Activated CD4-positive, alpha-beta T cell treated with anti-CD3 and anti-CD28 coated beads for 36 hours (primary cell): Measurements from ENCODE around the gene VWC2. TPM values are rescaled to one million over a fixed set of nuclear protein-coding genes. Genes with fewer than 3 reads are reported as not detected.

Source experiments
- ATAC-seq: fragments of 200-7000 bp; cut with Tn5 transposase; one replicate; pipeline ENCODE4 v1.10.0; 2021; ENCODE audit warnings: mild to moderate bottlenecking, moderate library complexity
- CTCF ChIA-PET: fragments of 350-600 bp; sonication (Branson Sonifier 250); formaldehyde crosslinking; loops from one replicate; lab custom pipeline; 2021; ENCODE audit warnings: antibody characterized with exemption; lab: Charles Lee
- POLR2A ChIA-PET: fragments of 350-600 bp; sonication (Branson Sonifier 250); formaldehyde crosslinking; loops from one replicate; lab custom pipeline; 2021; ENCODE audit warnings: antibody characterized with exemption, inconsistent platforms; lab: Charles Lee
- DNase-seq: peaks from one replicate; pipeline ENCODE4 v3.0.0-alpha.2; 2020
- H3K27ac Mint-ChIP-seq: one replicate; pipeline ENCODE4 v1.8.0; 2021; ENCODE audit warnings: mixed read lengths
- H3K27me3 Mint-ChIP-seq: one replicate; pipeline ENCODE4 v1.8.0; 2021; ENCODE audit warnings: mixed read lengths
- H3K36me3 Mint-ChIP-seq: one replicate; pipeline ENCODE4 v1.8.0; 2021; ENCODE audit warnings: low read depth, mixed read lengths
- H3K4me1 Mint-ChIP-seq: one replicate; pipeline ENCODE4 v1.8.0; 2021; ENCODE audit warnings: mixed read lengths
- H3K4me3 Mint-ChIP-seq: one replicate; pipeline ENCODE4 v1.8.0; 2021; ENCODE audit warnings: mild to moderate bottlenecking, moderate library complexity, mixed read lengths
- H3K9me3 Mint-ChIP-seq: one replicate; pipeline ENCODE4 v1.8.0; 2021; ENCODE audit warnings: low read depth, mixed read lengths
- intact Hi-C, 2 experiments: fragments of 100-400 bp; cut with DNase I in 1 of 2; cut with micrococcal nuclease in 1 of 2; formaldehyde crosslinking; loops; one replicate each; pipeline versions ENCODE4 v1.14.2 to v1.15.1; 2022 to 2024; cut with DNase I, micrococcal nuclease
- total RNA-seq, 2 experiments: library from RNA; stranded (reverse); gene quantifications; one replicate each; pipeline ENCODE4 v1.2.3, GENCODE V29; 2021

VWC2 gene
- not detected for total RNA-seq

DNA sequence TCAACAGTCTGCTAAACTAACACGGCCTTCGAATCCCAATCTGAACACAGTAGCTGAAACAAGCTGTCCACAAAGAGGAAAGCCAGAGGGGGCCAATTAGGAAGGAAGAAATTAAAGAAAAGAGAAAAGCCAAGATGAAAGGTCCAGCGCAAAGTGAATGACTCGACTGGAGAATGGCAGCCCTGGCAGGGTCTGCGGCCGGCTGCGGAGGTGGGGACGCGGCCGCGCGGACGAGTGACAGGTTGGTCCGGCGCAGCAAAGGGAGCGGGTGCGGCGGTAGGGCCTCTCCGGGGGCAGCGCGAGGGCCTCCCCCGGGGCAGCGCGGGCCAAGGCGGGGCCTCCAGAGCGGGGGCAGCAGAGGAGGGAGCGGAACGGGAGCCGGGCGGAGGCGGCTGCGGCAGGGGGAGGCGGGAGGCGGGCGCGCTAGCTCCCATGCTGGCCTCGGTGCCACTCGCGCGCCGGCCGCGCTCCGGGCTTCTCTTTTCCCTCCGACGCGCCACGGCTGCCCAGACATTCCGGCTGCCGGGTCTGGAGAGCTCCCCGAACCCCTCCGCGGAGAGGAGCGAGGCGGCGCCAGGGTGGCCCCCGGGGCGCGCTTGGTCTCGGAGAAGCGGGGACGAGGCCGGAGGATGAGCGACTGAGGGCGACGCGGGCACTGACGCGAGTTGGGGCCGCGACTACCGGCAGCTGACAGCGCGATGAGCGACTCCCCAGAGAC lies at the start of gene VWC2:
TSS of gene VWC2 (plus strand) at position 421 of the 718 bp plus-strand sequence. CDS start 1,798 bp downstream, outside the sequence.
- intact Hi-C loops: no loop called here
- no peaks in the 10 kb centered on the region for H3K9me3 Mint-ChIP-seq
- H3K4me3 Mint-ChIP-seq: no peak within 1 kb of the TSS

DNA sequence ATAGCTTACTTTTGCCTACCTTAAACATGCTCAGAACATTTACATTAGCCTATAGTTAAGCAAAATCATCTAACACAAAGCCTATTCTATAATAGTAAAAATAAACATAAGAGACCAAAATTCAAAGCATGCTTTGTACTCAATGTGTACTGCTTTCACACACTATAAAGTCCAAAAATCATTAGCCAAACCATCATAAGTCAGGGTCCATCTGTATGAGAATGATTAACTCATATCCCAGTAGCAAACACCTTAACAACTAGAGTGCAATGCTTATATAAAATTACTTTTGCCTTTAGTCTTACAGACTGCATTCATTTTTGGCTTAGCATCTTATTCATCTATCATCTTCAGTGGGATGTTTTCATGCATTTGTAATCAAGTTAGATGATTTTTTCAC lies 49.4 kb upstream of the VWC2 start:
- Mint-ChIP-seq H3K27me3 (peaks cover 2% of the 10 kb centered on the region), H3K9me3 (no peaks in the 10 kb centered on the region), H3K27ac (no peak overlapping the region), H3K36me3 (no peaks in the 10 kb centered on the region), H3K4me1 (no peaks in the 10 kb centered on the region), H3K4me3 (no peak overlapping the region)
- intact Hi-C loops: no loop called here
- POLR2A ChIA-PET: no interaction called here
- CTCF ChIA-PET: no interaction called here
- DNase-seq (no peak), ATAC-seq (no peak)

More for the DNA sequence above, at the start of gene VWC2:
- DNase-seq (no peak), ATAC-seq (no peak)
- ChIA-PET CTCF (no interaction called here), POLR2A (no interaction called here)
- Mint-ChIP-seq H3K36me3 (no peaks in the 10 kb centered on the region), H3K27me3 (peaks cover 54% of the 10 kb centered on the region), H3K27ac (no peak within 1 kb of the TSS), H3K4me1 (peaks cover 6% of the 10 kb centered on the region)

- Mint-ChIP-seq H3K36me3 (no peaks in the 10 kb centered on the region), H3K4me3 (no peak overlapping the region), H3K9me3 (no peaks in the 10 kb centered on the region), H3K27ac (no peak overlapping the region), H3K27me3 (peaks cover 7% of the 10 kb centered on the region), H3K4me1 (no peaks in the 10 kb centered on the region)
- ATAC-seq (no peak), DNase-seq (no peak)
- ChIA-PET CTCF (no interaction called here), POLR2A (no interaction called here)
- intact Hi-C loops: no loop called here
Measured at GRCh38 chr7:49731836-49732235, 41.6 kb upstream of the VWC2 start.

GRCh38 chr7:49762666-49763065 lies 10.8 kb upstream of the VWC2 start:
- no peak for ATAC-seq
- H3K9me3 Mint-ChIP-seq: no peaks in the 10 kb centered on the region
- no peaks in the 10 kb centered on the region for H3K4me1 Mint-ChIP-seq

GRCh38 chr7:49763791-49764190 lies 9.6 kb upstream of the VWC2 start:
- ChIA-PET CTCF (no interaction called here), POLR2A (no interaction called here)
- ATAC-seq (no peak), DNase-seq (no peak)
- peaks cover 2% of the 10 kb centered on the region for H3K27me3 Mint-ChIP-seq
- H3K4me3 Mint-ChIP-seq: no peak overlapping the region
- no peak overlapping the region for H3K27ac Mint-ChIP-seq
- no peaks in the 10 kb centered on the region for H3K4me1 Mint-ChIP-seq
- H3K9me3 Mint-ChIP-seq: no peaks in the 10 kb centered on the region
- no peaks in the 10 kb centered on the region for H3K36me3 Mint-ChIP-seq
- intact Hi-C loops: no loop called here

More at GRCh38 chr7:49762666-49763065, 10.8 kb upstream of the VWC2 start:
- H3K27me3 Mint-ChIP-seq: peaks cover 4% of the 10 kb centered on the region
- no peak for DNase-seq
- intact Hi-C loops: no loop called here
- CTCF ChIA-PET: no interaction called here
- POLR2A ChIA-PET: no interaction called here
- H3K27ac Mint-ChIP-seq: no peak overlapping the region
- H3K36me3 Mint-ChIP-seq: no peaks in the 10 kb centered on the region
- no peak overlapping the region for H3K4me3 Mint-ChIP-seq

- CTCF ChIA-PET: no interaction called here
- DNase-seq (no peak), ATAC-seq (no peak)
- intact Hi-C loops: no loop called here
- POLR2A ChIA-PET: no interaction called here
- H3K27ac Mint-ChIP-seq: no peak overlapping the region
- no peaks in the 10 kb centered on the region for H3K4me1 Mint-ChIP-seq
- H3K4me3 Mint-ChIP-seq: no peak overlapping the region
- no peaks in the 10 kb centered on the region for H3K36me3 Mint-ChIP-seq
- H3K9me3 Mint-ChIP-seq: no peaks in the 10 kb centered on the region
- H3K27me3 Mint-ChIP-seq: peaks cover 19% of the 10 kb centered on the region
Measured at GRCh38 chr7:49766966-49767365, 6.5 kb upstream of the VWC2 start.

DNA sequence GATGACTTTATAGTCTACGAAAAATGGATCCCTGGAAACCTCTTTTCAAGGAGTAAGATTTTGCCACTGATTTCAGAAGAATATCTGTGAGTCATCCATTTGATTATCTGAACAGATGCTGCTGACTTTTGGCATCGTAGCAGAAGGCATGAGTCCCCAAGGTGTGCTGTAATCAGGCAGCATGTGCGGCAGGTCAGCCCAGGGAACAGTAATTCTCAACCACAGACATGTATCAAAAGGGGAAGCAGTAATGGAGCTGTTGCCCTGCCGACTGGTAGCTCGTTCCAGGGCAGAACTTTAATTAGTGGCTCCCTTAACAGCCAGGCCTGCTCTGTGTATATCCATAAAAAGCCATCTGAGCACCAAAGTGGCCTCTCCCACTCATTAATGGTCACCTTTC lies 5.7 kb upstream of the VWC2 start:
- intact Hi-C loops: no loop called here
- ChIA-PET CTCF (no interaction called here), POLR2A (no interaction called here)
- peaks cover under 1% of the 10 kb centered on the region for H3K4me1 Mint-ChIP-seq
- DNase-seq (no peak), ATAC-seq (no peak)
- H3K4me3 Mint-ChIP-seq: no peak overlapping the region
- no peak overlapping the region for H3K27ac Mint-ChIP-seq
- H3K27me3 Mint-ChIP-seq: peaks cover 26% of the 10 kb centered on the region
- no peaks in the 10 kb centered on the region for H3K9me3 Mint-ChIP-seq
- no peaks in the 10 kb centered on the region for H3K36me3 Mint-ChIP-seq

DNA sequence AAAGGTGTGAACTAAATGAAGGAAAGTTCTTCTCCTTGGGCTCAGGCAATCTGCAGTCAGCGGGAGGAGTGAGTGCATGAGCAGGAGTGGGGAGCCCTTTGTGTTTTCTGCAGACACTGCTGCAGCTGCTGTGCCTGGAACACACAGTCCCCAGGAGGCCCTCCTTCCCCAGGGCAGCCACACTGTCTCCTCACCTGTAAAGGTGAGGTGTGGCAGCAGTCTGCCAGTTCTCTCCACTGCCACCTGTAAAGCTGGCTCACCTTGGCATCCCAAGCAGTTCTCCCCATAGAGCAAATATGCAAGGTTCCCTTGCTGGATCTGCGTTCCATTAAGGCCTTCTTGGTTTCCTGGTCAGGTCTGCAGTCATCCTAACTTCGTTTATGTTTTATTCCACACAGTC lies 5.2 kb upstream of the VWC2 start:
- no peak for DNase-seq

DNA sequence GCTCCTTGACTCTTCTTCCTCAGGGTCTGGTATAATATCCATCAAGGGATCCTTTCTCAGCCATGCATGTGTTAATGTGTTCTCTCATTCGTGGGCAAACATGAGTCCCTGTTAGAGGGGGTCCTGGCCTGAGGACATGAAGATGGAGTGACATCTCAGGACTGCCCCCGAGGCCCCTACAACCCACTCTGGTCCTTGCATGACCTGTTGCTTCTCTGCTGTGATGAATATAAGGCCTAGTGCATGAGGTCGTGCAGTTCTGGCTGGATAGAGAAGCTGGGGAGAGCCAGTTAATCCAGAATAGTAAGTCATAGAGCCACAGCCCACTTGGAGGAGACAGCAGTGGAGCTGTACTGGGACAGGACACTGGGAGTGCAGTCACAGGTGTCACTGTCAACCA lies 4.6 kb upstream of the VWC2 start:
- Mint-ChIP-seq H3K36me3 (no peaks in the 10 kb centered on the region), H3K27ac (no peak overlapping the region), H3K4me3 (no peak overlapping the region), H3K9me3 (no peaks in the 10 kb centered on the region), H3K27me3 (peaks cover 31% of the 10 kb centered on the region), H3K4me1 (peaks cover 6% of the 10 kb centered on the region)
- intact Hi-C loops: no loop called here
- ATAC-seq: no peak
- ChIA-PET POLR2A (no interaction called here), CTCF (interaction anchor here (0.6 kb wide), 1 partner anchor 107 kb away, joined by 3 read pairs; no protein-coding TSS in a partner anchor)
- no peak for DNase-seq

More for the DNA sequence above, 5.2 kb upstream of the VWC2 start:
- Mint-ChIP-seq H3K4me3 (no peak overlapping the region), H3K27me3 (peaks cover 31% of the 10 kb centered on the region), H3K9me3 (no peaks in the 10 kb centered on the region), H3K4me1 (peaks cover 6% of the 10 kb centered on the region), H3K27ac (no peak overlapping the region), H3K36me3 (no peaks in the 10 kb centered on the region)
- CTCF ChIA-PET: interaction anchor here (0.6 kb wide), 1 partner anchor 107 kb away, joined by 3 read pairs; no protein-coding TSS in a partner anchor
- no peak for ATAC-seq
- intact Hi-C loops: no loop called here
- POLR2A ChIA-PET: no interaction called here

DNA sequence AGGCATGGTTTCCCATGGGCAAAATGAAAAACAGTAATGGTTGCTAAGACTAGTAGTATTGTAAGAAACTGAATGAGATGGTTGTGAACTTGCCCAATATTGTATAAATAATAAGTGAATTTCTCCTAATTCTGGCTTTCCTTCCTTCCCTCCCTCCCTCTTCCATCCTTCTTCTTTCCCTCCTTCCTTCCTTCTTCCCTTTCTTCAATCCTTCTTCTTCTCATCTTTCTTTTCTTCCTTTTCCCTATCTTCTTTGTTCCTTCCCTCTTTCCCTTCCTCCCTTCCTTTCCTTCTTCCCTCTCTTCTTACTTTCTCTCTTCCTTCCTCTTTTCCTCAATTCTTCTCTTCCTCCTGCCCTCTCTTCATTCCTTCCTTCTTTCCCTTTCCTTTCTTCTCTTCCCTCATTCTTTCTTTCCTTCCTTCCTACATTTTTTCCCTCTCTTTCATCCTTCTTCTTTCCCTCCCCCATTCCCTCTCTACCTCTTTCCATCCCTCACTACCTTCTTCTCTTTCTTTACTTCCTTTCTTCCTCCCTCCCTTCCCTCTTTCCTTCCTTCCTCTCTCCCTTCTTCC lies 4.1 kb upstream of the VWC2 start:
- H3K4me1 Mint-ChIP-seq: peaks cover 6% of the 10 kb centered on the region
- no peak for ATAC-seq
- peaks cover 31% of the 10 kb centered on the region for H3K27me3 Mint-ChIP-seq
- POLR2A ChIA-PET: no interaction called here
- no peak overlapping the region for H3K4me3 Mint-ChIP-seq
- H3K27ac Mint-ChIP-seq: no peak overlapping the region
- intact Hi-C loops: no loop called here
- H3K36me3 Mint-ChIP-seq: no peaks in the 10 kb centered on the region
- no peak for DNase-seq
- H3K9me3 Mint-ChIP-seq: no peaks in the 10 kb centered on the region
- CTCF ChIA-PET: no interaction called here

GRCh38 chr7:49770838-49771237 lies 2.6 kb upstream of the VWC2 start:
- Mint-ChIP-seq H3K4me1 (peaks cover 6% of the 10 kb centered on the region), H3K36me3 (no peaks in the 10 kb centered on the region), H3K27ac (no peak overlapping the region), H3K9me3 (no peaks in the 10 kb centered on the region), H3K27me3 (peaks cover 39% of the 10 kb centered on the region), H3K4me3 (no peak overlapping the region)
- intact Hi-C loops: no loop called here
- ChIA-PET POLR2A (no interaction called here), CTCF (no interaction called here)
- ATAC-seq: no peak
- DNase-seq: no peak
